ENCODE results near the gene NPFF. TPM values are rescaled to one million over a fixed set of nuclear protein-coding genes. Genes with fewer than 3 reads are reported as not detected.

Gene NPFF
- total RNA-seq, 1 donor from 2014 or later, result not detected

GRCh38 chr12:53480491-53481442 is 26.5 kb downstream of the NPFF start:
- no peak for DNase-seq (ENCODE audit: low read depth, low spot score)
- H3K9me3 Mint-ChIP-seq, result no peaks in the 10 kb centered on the region
- H3K27ac Mint-ChIP-seq (ENCODE audit: unreplicated experiment), result peak overlapping the region; percentile 12
- TF ChIP-seq, protein P1, sequence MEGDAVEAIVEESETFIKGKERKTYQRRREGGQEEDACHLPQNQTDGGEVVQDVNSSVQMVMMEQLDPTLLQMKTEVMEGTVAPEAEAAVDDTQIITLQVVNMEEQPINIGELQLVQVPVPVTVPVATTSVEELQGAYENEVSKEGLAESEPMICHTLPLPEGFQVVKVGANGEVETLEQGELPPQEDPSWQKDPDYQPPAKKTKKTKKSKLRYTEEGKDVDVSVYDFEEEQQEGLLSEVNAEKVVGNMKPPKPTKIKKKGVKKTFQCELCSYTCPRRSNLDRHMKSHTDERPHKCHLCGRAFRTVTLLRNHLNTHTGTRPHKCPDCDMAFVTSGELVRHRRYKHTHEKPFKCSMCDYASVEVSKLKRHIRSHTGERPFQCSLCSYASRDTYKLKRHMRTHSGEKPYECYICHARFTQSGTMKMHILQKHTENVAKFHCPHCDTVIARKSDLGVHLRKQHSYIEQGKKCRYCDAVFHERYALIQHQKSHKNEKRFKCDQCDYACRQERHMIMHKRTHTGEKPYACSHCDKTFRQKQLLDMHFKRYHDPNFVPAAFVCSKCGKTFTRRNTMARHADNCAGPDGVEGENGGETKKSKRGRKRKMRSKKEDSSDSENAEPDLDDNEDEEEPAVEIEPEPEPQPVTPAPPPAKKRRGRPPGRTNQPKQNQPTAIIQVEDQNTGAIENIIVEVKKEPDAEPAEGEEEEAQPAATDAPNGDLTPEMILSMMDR (conservative IDR thresholded peaks at IDR 0.05), result peak; percentile 16
- peaks cover 35% of the 10 kb centered on the region for H3K36me3 Mint-ChIP-seq (ENCODE audit: low read depth)
- peak overlapping the region; percentile 56 for H3K4me3 Mint-ChIP-seq
- peaks cover 16% of the 10 kb centered on the region for H3K27me3 Mint-ChIP-seq (ENCODE audit: low read depth)
- peaks cover 31% of the 10 kb centered on the region for H3K4me1 Mint-ChIP-seq

- Mint-ChIP-seq H3K4me3 (no peak overlapping the region), H3K27me3 (ENCODE audit: low read depth) (peaks cover 16% of the 10 kb centered on the region), H3K9me3 (no peaks in the 10 kb centered on the region), H3K4me1 (peaks cover 41% of the 10 kb centered on the region), H3K36me3 (ENCODE audit: low read depth) (peaks cover 35% of the 10 kb centered on the region), H3K27ac (ENCODE audit: unreplicated experiment) (no peak overlapping the region)
- no peak for DNase-seq (ENCODE audit: low read depth, low spot score)
- TF ChIP-seq, protein P1 (conservative IDR thresholded peaks at IDR 0.05), result no peak
Measured at GRCh38 chr12:53479331-53479730, 28.0 kb downstream of the NPFF start.

- Mint-ChIP-seq H3K36me3 (ENCODE audit: low read depth) (peaks cover 36% of the 10 kb centered on the region), H3K27ac (ENCODE audit: unreplicated experiment) (no peak overlapping the region)
Measured at GRCh38 chr12:53478865-53479264, 28.4 kb downstream of the NPFF start.

DNA sequence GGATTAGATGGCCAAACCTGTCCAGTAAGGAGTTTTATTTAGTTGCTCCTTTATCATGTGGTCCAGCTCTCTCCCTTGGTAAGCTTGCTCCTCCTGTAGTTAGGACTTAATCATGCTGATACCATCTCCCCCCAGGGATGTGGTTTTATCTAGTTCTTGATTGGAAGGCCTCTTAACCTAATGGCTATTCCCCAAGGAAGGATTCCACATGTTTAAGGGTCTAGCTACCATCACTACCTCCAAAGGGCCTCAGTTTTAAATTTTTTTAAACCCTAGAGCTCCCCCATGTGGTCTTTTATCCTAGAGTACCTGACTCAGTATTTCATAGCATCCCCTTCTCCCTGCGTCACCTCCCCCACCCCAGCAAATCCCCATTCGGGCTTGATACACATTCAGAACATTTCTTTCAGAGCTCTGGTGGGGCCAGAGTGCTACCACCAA is 30.5 kb downstream of the NPFF start:
- TF ChIP-seq, protein P1 (conservative IDR thresholded peaks at IDR 0.05), result peak; percentile 48
- Mint-ChIP-seq H3K4me1 (peaks cover 57% of the 10 kb centered on the region), H3K27me3 (ENCODE audit: low read depth) (peaks cover 3% of the 10 kb centered on the region), H3K4me3 (peak overlapping the region; percentile 64), H3K9me3 (no peaks in the 10 kb centered on the region), H3K36me3 (ENCODE audit: low read depth) (peaks cover 40% of the 10 kb centered on the region), H3K27ac (ENCODE audit: unreplicated experiment) (no peak overlapping the region)
- no peak for DNase-seq (ENCODE audit: low read depth, low spot score)

More at GRCh38 chr12:53478865-53479264, 28.4 kb downstream of the NPFF start:
- TF ChIP-seq, protein P1 (conservative IDR thresholded peaks at IDR 0.05), result no peak
- Mint-ChIP-seq H3K4me1 (peaks cover 46% of the 10 kb centered on the region), H3K9me3 (no peaks in the 10 kb centered on the region), H3K4me3 (no peak overlapping the region), H3K27me3 (ENCODE audit: low read depth) (peaks cover 16% of the 10 kb centered on the region)
- DNase-seq (ENCODE audit: low read depth, low spot score), result no peak

- no peak overlapping the region for H3K27ac Mint-ChIP-seq (ENCODE audit: unreplicated experiment)
- peaks cover 46% of the 10 kb centered on the region for H3K36me3 Mint-ChIP-seq (ENCODE audit: low read depth)
- H3K27me3 Mint-ChIP-seq (ENCODE audit: low read depth), result peaks cover 3% of the 10 kb centered on the region
- no peak for DNase-seq (ENCODE audit: low read depth, low spot score)
- TF ChIP-seq, protein P1 (conservative IDR thresholded peaks at IDR 0.05), result no peak
- H3K4me3 Mint-ChIP-seq, result peak overlapping the region; percentile 66
- H3K9me3 Mint-ChIP-seq, result no peaks in the 10 kb centered on the region
- peaks cover 58% of the 10 kb centered on the region for H3K4me1 Mint-ChIP-seq
Measured at GRCh38 chr12:53474819-53475218, 32.5 kb downstream of the NPFF start.

Measured in neural crest cell (in vitro differentiated cells).